HT-29 (cell line): ENCODE results near the gene NPHP4. TPM values are rescaled to one million over a fixed set of nuclear protein-coding genes. Genes with fewer than 3 reads are reported as not detected.

Experiments
- DNase-seq: peaks from one replicate; pipeline ENCODE4 v3.0.0-alpha.2; 2015; ENCODE audit warnings: low spot score
- total RNA-seq: library from RNA; depleted of rRNA; stranded (reverse); fragments of >200 nt; shearing (Covaris generic); gene quantifications from 2 replicates; pipeline ENCODE4 v1.2.3, GENCODE V29; 2014

NPHP4 gene
- total RNA-seq, 1 experiment from 2014 or later = 15.8 TPM

DNA sequence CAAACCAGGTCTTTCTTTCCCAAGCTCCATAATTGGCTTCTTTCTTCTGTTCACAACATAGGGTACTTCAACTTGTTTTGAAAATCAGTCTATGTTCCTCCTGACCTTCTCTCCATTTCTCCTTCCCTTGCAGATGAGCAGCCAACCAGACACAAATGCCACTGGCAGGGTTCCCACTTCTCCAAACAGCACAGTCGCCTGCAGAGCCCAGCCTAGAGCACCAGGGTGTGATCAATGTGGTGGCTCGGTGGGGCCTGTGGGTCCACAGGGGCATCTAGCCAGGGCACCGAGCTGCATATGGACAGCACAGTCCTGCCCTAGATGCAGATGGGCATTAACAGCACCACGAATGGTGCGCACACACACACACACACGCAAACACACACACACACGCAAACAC is 112.8 kb downstream of the NPHP4 start:
- DNase-seq = no peak

DNA sequence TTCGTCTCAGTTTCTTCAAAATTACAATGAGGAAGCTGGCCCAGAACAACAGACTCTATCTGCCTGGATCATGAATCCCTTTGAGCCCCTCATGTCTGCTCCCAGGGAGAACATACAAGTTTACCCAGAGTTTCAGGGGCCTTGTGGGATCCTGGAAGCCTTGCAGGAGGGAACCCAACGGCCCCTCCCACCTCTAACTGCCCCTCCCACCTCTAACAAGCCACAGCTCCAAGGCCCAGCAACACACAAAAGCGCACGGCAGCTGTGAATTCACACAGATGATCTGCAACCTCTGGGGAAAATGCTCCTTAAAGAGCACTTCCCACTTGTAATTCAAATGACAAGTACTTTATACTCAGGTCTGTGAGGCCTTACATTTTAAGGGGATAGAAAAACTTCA is 113.3 kb downstream of the NPHP4 start:
- no peak for DNase-seq

DNA sequence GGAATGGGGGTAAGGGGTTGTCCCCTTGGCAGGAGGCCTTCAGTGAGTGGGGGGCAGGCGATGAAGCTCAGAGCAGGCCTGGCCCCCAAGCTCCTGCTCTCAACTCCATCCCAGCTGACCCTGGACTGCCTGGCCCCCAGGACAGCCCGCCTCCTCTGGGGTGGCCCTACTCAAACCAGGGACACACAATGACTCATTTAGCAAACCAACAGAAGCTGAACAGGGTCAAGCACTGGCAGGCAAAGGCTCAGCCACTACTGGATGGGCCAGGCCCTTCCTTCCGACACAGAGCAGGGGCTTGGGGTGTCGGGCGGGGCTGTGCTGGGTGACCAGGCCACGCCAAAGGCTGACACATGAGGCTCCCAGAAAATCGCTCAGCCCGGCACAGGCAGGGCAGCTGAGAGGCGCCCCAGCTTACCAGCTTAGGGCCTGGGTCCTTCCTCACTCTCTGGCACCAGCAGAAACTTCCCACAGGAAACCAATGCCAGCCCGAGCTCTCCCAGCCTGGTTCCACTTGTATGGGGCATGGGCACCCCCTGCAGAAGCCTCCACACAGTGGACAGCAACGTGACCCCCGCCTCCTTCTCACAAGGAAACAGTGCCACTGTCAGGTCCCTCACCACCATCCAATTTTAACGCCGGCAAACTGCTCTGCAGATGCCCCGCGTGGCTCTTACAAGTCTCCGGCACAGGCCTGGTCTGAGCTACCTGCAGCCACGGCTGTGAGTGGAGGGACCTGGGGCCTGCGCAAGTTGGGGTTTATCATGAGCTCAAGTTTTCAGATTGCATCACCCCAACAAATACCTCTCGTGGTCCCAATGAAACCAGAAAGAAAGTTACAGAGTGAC is 114.3 kb downstream of the NPHP4 start:
- DNase-seq = no peak

DNA sequence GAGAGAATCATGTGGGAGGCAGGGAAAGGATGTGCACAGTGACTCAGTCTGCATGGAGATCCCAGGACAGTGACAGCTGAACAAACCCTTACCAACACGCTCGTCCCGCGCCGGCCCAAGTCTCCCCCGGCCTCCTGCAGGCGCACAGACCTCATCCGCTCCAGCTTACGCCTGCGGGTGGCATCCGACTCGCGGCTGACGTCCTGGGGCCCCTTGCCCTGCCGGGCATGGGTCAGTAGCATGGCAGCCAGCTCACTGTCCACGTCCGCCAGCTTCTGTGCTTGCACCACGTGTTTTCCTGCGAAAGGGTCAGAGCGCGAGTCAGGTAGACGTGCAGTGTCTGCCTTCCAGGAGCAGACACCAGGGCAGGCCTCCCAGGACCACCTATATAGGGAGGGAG is 115.2 kb downstream of the NPHP4 start:
- no peak for DNase-seq

DNA sequence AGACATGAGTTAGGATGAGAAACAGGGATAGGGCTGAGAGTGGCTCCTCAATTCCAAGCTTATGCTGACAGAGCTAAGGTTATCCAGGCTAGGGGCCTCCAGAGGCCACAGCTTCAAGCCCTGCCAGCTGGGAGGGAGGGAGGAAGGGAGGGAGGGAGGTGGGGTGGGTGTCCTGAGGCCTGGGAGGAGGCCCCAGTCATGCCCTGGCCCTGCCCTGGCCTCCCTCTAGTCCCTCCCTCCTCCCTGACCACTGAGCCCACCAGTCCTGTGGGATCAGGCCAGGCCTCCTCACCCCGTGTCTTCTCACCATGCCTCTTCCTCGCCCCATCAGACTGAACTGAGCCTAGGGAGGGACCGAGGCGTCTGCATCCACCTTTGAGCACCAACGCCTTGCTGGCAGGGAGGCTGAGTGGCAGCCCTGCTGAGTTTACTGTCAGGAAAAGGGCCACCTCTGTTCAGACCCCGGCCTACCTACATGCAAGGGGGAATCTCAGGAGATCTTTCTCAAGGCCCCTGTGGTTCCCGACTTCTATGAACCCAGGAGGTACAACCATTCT is 116.1 kb downstream of the NPHP4 start:
- DNase-seq = no peak

DNA sequence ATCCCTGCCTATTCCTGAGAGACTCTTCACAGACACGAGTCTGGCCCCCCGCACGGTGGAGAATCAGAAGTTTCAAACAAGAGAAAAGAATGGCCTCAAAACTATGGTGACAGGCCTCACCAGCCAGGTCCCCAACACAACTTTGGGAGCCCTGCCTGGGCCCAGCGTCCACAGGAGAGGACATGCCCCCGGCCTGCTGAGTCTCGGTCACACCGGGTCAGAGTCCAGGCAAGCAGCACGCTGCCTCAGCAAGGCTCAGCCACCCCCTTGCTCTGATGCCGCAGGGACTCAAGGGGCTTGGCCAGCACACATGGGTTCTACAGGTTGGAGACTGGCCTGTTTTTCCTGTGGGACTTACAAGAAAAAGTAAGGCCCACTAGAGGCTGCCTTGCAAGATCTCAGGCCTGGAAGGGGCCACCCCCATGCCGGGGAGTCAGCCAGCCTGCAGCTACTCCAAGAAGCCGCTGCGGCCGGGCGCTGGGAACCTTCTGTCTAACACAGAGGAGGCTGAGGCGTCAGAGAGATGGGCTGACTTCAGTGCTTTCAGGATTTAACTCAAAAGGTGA is 116.8 kb downstream of the NPHP4 start:
- no peak for DNase-seq

DNA sequence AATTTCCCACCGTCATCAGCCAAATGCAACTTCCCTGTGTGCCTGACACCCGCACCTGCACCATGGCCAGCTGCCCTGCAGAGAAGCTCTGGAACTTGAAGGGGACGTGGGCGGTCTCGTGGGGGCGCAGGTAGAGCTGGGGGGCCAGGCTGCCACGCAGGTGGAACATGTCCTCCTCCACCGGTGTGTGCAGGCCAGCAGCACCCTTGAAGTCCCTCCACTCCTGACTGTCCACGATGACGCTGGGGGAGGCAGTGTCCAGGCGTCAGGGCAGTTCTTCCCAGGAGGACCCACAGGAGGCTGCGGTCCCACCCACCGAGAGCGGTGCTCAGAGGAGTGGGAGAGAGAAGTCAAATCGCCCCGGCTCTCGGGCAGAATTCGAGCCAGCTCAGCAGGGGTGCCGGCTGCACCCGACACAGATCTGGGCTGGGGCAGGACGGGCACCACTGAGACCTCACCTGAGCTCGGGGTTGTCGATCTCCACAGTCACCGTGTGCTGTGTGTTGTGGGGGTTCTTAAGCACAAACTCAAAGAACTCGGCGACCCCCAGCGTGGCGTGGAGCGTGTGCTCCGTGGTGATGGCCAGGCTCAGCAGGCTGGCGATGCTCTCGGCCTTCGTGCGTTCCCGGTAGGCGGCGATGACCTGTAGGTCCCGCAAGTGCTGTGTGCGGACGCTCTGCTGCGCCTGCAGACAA is 117.7 kb downstream of the NPHP4 start:
- DNase-seq = no peak

DNA sequence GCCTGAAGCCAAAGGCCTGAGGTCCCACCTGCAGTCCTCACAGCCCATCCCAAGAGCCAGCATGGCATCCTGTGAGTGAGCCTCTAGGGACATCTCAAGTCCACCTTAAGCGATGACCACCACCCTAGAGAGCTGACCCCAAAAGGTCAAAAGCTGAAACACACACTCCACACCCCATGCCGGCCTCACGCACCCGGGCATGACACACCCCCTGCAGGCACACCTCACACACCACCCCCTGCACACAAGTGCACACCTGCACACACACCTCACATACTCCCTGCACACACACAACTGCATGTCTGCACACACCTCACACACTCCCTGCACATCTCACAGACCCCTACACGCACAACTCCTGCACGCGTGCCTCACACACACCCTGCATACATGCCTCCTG is 118.7 kb downstream of the NPHP4 start:
- DNase-seq = no peak

DNA sequence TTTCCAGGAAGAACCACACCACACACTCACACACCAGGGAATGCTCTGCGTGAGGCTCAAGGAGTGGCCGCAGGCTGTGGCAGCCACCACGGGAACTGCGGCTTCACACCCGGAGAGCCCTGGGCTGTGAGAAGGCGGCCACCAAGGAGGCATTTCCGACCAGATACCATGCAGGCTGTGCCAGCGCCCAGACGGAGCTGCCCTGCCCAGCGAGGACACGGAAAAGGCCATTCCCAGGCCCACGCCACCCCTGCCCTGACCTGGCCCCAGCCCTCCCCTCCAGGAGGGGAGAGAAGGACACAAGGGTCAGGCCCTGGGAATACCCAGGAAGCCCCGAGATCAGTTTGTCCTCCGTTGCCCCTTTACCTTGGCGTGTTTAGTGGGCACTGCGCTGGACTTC is 119.3 kb downstream of the NPHP4 start:
- DNase-seq = no peak

DNA sequence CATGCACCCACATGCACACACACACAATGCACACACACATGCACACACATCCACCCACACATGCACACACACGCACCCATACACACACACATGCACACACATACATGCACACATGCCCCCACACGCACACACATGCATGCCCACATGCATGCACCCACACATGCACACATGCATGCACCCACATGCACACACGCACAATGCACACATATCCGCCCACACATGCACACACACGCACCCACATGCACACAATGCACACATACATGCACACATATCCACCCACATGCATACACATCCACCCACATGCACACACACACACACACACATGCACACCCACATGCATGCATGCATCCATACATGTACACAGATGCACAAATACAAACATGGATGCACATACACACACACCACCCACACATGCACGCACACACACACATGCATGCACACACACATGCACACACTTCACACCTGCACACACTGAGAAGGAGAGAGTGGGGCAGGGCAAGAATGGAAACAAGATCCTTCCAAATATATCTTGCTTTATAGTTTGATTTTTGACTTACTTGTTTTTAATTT is 123.2 kb downstream of the NPHP4 start:
- no peak for DNase-seq

DNA sequence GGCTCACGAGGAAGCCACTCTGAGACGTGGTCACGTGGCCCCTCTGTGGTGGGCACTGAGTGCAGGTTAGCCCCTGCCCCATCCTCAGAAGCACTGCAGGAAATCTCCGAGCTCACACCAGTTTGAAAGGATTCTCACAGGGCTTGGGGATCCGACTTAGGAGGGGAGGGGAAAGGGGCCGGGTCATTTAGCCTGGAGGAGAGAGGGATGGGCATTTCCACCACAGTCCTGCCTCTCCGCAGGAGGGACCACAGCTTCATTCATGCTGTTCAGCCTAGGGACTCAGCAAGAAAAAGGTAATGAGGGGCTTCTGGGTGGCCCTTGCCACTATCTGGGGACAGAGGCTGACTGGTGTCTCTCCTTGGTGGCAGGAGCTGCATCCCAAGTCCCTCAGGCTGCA is 126.5 kb downstream of the NPHP4 start:
- no peak for DNase-seq

DNA sequence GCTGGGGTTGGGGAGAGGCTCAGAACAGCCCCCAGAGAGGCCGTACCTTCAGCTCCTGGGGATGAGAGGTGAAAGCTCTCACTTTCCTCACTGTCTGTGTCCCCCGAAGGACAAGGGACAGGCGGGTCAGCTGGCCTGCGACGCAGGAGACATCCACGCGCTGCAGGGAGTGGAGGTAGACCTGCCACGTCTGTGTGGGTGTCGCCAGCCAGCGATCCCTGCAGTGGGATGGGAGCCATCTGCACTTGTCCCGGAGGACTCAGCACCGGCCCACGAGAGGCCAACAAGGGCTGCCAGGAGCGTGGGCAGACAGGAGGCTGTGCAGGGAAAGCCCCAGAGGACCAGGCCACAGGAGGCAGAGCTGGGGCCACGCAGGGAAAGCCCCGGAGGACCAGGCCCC is 127.2 kb downstream of the NPHP4 start:
- no peak for DNase-seq

DNA sequence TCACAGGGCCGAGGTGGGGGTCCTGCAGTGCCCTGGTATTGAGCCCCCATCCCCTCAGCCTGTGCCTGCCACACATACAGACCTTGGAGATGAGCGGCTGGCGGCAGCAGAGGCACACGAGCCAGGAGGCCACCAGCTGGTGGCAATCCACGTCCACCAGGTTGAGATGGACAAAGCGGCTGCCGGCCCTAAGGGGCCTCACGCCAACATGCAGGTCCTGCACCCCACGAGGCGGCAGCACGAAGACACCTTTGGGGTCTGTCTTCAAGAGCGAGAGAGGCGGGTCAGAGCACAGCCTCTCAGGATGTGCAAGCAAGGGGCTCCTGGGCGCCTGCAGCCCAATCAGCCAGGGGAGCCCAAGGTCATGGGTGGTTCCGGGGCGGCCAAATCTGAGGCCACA is 128.0 kb downstream of the NPHP4 start:
- DNase-seq = no peak

DNA sequence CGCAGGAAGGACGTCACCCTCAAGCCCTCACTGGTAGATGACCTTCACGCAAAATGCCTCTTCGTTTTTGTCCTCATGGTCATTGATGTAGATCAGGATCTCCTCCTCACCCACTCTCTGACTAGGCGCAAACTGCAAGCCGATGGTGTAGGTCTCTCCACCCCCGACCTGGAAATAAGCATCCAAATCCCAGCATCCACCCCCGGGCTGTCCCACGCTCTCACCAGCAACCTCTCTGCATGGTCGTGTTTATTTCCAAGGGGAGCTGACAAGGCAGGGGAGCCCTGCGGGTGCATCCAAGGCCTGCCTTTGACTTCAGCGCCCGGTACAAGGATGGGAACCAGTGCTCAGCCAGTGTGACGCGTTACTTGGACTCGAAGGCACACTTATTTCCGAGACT is 129.0 kb downstream of the NPHP4 start:
- no peak for DNase-seq

DNA sequence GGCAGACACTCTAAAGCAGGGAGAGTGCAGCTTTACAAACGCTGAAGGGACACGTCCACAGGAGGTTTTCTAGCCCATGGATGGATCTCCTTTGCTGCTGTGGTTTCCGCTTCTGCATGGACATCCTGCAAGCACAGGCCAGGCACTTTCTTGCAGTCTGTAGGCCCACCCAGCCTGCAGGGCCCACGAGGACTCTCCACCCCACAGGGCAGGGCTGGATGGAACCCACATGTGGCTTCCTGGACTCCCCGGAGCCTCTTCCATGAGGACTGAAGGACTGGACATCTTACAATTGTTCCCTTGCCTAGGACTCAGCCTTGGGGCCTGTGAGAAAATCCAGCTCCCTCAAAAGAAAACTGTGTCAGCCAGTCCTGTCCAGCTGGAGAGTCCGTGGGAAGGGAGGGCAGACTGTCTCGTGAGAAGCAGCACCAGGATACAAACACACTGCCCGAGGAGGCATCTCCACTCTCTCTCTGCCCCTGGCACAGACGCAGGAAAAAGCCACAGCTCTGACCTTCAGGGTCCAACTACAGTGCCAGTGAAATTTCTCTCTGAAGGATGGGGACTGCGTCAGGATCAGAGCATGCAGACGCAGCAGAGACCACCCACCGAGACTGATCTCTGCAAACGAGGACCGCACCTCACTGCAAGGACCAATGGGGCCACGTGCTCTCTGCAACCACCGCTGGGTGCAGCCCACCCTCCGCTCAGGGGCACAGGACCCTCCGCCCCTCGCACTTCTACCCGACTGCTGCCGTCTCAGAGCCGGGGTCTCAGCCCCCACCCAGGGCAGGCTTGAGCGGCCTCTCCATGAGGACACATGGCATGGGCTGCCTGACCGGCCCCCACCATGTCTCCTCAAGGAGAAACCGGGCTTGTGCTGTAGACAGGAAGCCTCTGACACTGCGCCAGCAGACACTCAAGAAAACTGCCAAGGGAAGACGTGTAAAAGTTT is 130.1 kb downstream of the NPHP4 start:
- DNase-seq = no peak

DNA sequence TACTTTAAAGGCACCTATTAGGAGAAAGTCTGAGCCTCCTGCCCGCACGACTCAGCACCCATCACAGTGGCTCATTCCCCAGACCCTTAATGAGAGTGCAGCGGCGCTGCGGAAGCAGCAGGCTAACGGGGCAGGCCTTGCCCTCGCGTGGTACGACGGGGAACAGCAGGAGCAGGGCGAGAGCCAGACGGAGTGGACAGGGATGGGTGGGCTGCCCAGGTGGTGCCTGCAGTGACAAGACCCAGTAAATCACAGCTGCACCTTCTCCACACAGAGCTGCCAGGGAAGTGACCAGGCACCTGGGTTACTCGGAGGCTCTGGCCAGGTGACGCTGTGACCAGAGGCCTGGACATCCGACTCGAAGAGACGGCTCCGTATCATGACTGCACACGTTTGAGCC is 131.9 kb downstream of the NPHP4 start:
- DNase-seq = no peak

DNA sequence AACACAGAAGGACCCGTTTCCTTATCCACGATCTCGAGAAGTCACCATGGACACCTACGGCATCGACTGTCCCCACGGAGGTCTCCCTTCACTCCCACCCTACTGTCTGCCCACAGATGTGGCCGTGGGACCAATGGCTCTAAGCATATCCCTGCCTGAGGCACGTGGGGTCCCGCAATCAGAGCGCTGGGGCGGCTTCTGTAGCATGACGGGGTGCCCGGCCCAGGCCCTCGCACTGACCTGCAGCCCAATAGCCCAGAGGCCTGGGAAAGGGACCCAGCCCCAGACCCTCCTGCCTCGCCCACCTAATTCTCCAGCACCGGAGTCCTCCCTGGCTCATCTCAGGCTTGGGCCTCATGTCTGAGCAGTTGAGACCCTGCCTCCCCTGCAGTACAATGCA is 132.5 kb downstream of the NPHP4 start:
- no peak for DNase-seq

DNA sequence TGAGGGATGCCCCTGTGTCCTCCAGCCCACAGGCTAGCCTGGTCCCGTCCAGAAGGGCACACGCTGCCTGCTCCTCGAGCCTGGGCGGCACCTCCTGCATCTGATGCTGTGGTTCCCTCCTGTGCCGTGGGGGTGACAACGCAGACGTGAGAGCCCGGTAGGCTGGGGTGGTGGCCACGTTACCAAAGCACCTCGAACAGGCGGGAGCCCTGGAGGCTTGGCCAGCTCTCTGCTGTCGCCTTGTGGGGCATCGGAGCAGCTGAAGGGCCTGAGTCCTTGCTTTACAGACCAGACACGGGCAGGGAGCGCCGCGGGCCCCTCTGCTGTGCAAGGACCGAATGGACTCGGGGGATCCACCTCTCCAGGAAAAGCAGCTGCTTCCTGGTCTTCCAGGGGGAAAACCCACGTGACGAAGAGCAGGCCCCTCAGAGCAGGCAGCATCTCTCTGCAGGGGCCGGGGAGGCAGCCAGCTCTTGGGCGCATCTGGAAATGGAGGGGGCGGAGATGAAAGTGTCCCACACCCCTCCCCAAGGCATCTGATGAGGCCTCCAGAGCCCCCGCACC is 133.3 kb downstream of the NPHP4 start:
- DNase-seq = no peak

DNA sequence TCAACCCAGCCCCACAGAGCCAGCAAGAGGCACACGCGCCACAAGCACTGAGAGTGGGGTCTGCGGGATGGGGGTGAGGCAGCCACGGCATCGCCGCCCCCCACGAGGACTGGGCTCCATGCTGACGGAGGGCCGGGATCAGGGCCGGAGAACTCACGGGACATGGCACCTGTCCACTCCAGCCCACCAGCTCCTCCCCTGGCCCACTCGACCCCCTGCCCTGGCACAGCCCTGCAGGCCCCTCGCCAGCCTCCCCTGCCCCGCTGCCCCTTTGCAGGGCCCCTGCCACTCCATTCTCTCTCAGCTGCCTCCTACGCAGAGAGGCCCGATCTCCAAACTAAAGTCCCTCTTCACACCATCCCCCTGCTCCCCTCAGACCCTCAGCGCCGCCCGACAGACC is 134.0 kb downstream of the NPHP4 start:
- DNase-seq = no peak

DNA sequence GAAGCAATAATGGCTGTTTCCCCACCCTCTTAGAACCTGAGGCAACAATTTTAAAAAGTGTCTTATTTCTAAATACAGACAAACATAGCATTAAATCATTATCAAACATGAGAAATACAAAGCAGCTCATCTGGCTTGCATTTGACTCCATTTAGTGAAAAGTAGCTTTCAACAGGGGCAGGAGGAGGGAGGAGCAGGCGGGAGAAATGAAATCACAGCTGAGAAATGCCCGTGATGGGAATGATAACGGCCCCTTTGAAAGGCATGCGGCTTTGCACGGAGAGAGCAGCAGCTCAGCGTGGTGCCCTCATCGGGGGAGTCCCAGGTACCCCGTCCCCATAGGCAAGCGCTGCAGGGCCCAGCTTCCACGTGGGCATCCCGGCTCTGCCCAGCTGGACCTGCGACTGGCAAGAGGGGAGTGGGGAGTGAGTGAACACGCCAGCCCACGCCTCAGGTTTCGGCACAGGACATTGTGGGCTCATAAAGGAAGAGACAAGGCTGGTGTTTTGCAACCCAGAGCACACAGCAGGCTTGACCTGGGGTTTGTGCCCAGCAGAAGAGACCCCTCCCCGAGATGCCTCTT is 134.6 kb downstream of the NPHP4 start:
- no peak for DNase-seq
